WERI-Rb-1 (cell line): ENCODE data around the gene LPAR1.

Experiments used
- DNase-seq: peaks from one replicate; pipeline ENCODE4 v3.0.0-alpha.2; 2020
- H3K27ac ChIP-seq: fragments of 250-450 bp; sonication (Bioruptor Pico); 2 replicates; pipeline ENCODE4 v1.5.1; 2020; ENCODE audit warnings: mild to moderate bottlenecking, moderate library complexity
- H3K27me3 ChIP-seq: fragments of 250-450 bp; sonication (Bioruptor Pico); 2 replicates; pipeline ENCODE4 v1.5.1; 2021; ENCODE audit warnings: mild to moderate bottlenecking, low read depth, moderate library complexity; ENCODE audit not compliant: insufficient read depth, severe bottlenecking
- H3K36me3 ChIP-seq: fragments of 250-450 bp; sonication (Bioruptor Pico); 2 replicates; pipeline ENCODE4 v1.5.1; 2020; ENCODE audit warnings: mild to moderate bottlenecking, moderate library complexity
- H3K4me3 ChIP-seq: 2 replicates; pipeline ENCODE4 v1.5.1; 2011; ENCODE audit warnings: low read depth, mild to moderate bottlenecking, control low read depth, low read length
- H3K9me3 ChIP-seq: fragments of 250-450 bp; sonication (Bioruptor Pico); 2 replicates; pipeline ENCODE4 v1.5.1; 2021; ENCODE audit warnings: mild to moderate bottlenecking, moderate library complexity; ENCODE audit not compliant: severe bottlenecking
- TF ChIP-seq, protein P1 (sequence below): IDR thresholded peaks from 2 replicates; pipeline ENCODE4 v1.5.1; 2011; ENCODE audit warnings: low read depth, mild to moderate bottlenecking, control low read depth, inconsistent platforms, low read length

The LPAR1 gene

DNA sequence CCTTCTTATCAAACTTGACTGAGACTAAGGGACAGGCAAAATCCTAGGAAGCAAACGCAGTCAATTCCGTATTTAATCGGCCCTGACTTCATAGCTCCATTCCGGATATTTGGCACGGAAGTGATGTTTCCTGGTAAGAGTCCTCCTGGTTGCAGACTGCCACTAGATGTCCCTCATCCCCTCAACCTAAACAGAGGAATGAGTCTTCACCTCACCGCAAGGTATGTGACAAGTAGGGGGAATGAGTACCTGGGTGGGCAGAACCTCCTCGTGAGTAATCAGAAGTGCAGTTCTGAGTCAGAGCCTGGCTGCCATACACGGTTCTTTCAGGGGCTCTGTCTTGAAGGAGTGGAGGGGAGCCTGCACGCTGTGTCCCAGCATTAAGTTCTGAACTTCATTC lies 196.1 kb downstream of the LPAR1 start:
- TF ChIP-seq, protein P1, sequence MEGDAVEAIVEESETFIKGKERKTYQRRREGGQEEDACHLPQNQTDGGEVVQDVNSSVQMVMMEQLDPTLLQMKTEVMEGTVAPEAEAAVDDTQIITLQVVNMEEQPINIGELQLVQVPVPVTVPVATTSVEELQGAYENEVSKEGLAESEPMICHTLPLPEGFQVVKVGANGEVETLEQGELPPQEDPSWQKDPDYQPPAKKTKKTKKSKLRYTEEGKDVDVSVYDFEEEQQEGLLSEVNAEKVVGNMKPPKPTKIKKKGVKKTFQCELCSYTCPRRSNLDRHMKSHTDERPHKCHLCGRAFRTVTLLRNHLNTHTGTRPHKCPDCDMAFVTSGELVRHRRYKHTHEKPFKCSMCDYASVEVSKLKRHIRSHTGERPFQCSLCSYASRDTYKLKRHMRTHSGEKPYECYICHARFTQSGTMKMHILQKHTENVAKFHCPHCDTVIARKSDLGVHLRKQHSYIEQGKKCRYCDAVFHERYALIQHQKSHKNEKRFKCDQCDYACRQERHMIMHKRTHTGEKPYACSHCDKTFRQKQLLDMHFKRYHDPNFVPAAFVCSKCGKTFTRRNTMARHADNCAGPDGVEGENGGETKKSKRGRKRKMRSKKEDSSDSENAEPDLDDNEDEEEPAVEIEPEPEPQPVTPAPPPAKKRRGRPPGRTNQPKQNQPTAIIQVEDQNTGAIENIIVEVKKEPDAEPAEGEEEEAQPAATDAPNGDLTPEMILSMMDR, result no peak
- no peaks in the 10 kb centered on the region for H3K9me3 ChIP-seq
- DNase-seq, result no peak
- H3K4me3 ChIP-seq, result no peak overlapping the region
- H3K27me3 ChIP-seq, result peaks cover 77% of the 10 kb centered on the region
- no peaks in the 10 kb centered on the region for H3K36me3 ChIP-seq
- H3K27ac ChIP-seq, result no peak overlapping the region

DNA sequence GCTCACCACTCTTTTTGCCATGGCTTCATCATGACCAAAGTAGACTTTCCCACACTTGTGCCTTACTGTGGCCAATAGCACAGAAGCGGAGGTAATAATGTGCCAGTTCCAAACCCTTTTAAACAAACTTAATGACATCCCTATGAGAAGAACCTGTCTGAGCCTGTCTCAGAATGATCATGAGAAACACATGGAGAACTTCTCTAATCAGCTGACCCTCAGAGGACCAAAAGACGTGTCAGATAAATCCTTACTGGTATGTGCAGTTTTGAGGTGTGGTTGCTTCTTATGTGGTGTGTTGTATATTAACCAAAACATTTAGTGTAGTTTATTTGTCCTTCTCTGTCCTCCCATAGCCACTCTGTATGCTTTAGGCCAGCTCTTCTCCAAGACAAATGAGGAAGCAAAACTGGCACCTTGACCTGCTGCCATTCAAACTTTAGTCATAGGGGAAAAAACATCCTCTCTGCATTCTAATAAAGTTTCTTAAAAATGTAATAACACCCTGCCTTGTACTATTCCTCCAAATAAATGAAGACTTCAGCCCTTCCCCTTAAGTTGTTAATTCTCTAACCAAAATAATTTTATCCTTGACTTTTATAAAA lies 200.8 kb downstream of the LPAR1 start:
- Histone ChIP-seq H3K9me3 (no peaks in the 10 kb centered on the region), H3K36me3 (no peaks in the 10 kb centered on the region), H3K27me3 (peaks cover 77% of the 10 kb centered on the region), H3K4me3 (no peak overlapping the region), H3K27ac (no peak overlapping the region)
- TF ChIP-seq, protein P1, result no peak
- no peak for DNase-seq

DNA sequence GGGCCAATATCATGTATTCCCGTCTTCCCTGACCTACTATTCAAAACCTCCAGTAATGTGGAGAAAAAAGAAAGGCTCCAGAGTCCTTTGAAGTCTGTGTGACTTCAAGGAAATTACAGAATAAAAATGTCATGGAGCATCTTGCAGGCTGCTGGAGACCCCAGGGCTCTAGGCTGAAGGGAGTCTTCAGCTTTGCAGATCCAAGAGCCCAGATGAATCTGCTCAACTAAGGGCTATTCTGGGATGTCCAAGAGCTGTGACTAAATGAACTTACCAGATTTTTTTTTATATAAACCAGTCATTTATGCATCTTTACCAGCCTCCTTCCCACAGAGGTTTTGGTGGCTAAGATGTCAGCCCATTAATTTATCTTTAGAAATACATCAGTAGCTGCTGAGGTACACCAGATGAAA lies 202.4 kb downstream of the LPAR1 start:
- TF ChIP-seq, protein P1, result no peak
- Histone ChIP-seq H3K27ac (no peak overlapping the region), H3K27me3 (peaks cover 81% of the 10 kb centered on the region)

DNA sequence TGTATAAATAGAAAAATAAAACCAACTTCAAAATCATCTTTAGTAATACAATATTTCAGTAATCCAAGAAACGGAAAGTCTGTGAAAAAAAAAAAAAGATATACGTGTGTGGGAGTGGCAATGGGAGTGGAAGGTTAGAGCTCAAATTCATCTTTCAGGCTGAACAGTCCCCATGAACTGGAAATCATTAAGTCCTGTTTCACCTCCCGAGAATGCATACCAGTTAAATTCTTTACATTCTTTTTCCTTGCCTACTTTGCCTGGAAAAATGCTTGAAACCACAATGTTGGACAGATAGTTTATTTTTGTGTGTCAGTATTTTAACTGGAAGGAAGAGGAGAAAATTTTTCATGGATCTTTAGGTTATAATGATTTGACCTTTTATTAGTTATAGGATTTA lies 202.9 kb downstream of the LPAR1 start:
- H3K27ac ChIP-seq, result no peak overlapping the region
- TF ChIP-seq, protein P1, result no peak
- no peak overlapping the region for H3K4me3 ChIP-seq
- DNase-seq, result no peak
- H3K9me3 ChIP-seq, result no peaks in the 10 kb centered on the region
- H3K27me3 ChIP-seq, result peaks cover 83% of the 10 kb centered on the region
- no peaks in the 10 kb centered on the region for H3K36me3 ChIP-seq

More for the DNA sequence above, 202.4 kb downstream of the LPAR1 start:
- Histone ChIP-seq H3K9me3 (no peaks in the 10 kb centered on the region), H3K36me3 (no peaks in the 10 kb centered on the region), H3K4me3 (no peak overlapping the region)
- no peak for DNase-seq

DNA sequence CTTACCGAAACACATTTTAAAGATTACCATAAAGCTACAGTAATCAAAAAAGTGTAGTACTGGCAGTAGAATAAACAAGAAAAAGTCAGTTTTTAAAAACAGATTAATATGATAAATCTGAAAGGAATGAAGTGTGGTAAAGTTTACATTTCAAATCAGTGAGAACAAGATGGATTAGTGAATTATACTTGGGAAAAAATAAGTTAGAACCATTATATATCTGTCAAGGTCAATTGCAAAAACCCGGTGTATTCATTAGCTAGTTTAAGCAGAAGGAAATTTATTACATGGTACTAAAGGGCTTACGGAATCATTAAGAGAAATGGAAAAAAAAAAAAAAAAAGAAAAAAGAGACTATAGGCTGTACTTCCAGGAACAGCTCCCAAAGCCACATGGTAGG lies 205.3 kb downstream of the LPAR1 start:
- H3K27me3 ChIP-seq, result peaks cover 83% of the 10 kb centered on the region
- TF ChIP-seq, protein P1, result no peak
- no peaks in the 10 kb centered on the region for H3K36me3 ChIP-seq
- no peaks in the 10 kb centered on the region for H3K9me3 ChIP-seq
- no peak overlapping the region for H3K27ac ChIP-seq
- no peak overlapping the region for H3K4me3 ChIP-seq
- DNase-seq, result no peak

DNA sequence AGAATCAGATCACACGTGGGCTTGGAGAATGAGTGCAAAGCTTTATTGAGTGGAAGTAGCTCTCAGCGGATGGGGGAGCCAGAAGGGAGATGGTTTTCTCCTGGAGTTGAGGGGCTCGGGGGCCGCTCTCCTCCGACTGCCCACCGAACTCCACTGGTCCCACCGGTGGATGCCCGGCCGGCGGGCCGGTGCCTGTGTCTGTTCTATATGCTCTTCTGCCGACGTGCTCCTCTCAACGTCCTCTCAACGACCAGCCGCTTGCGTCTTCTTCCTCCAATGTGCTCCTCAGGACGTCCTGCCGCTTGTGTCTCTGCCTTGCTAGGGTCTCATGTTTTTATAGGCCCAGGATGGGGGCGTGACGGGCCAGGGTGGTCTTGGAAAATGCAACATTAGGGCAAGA lies 207.8 kb downstream of the LPAR1 start:
- H3K27me3 ChIP-seq, result peaks cover 79% of the 10 kb centered on the region
- no peaks in the 10 kb centered on the region for H3K9me3 ChIP-seq
- no peaks in the 10 kb centered on the region for H3K36me3 ChIP-seq
- no peak for DNase-seq
- no peak overlapping the region for H3K4me3 ChIP-seq
- TF ChIP-seq, protein P1, result no peak
- H3K27ac ChIP-seq, result no peak overlapping the region
